ENCODE measurements around the gene UBL5.

Gene UBL5

DNA sequence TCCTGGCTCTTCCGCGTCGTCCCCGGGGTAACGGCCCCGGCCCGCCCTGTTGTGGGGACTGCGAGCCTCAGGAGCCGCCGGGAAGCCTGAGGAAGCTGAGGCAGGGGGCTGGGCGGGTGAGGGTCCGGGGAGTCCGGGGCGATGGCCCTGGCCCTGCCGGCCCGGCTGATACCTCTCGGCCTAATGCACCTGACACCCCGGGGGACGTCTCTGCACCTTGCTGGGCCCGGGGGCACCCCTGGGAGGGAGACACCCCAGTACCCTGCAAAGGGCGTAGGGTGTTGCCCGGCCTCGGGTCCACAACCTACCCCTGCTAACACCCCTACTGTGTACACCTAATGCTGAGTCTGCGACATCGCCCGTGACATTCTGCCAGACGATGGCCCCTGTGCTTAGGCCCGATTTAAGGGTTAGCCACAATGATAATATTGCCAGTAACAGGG is 7.8 kb downstream of the UBL5 start:
- Histone ChIP-seq H3K4me3 (ENCODE audit: low read depth, low read length) (peak overlapping the region; percentile 92), H4K12ac (ENCODE audit: low read depth, low read length) (peak overlapping the region; percentile 55), H2AK5ac (ENCODE audit: low read length) (peak overlapping the region; percentile 9), H3K23ac (ENCODE audit: low read length) (no peak overlapping the region), H3K27ac (ENCODE audit: low read depth, low read length) (no peak overlapping the region), H3K4ac (ENCODE audit: low read depth, low read length) (peak overlapping the region; percentile 44), H2BK12ac (ENCODE audit: low read length) (no peak overlapping the region), H3K4me2 (ENCODE audit: low read length) (peak overlapping the region; percentile 95), H3K9me3 (ENCODE audit: insufficient read depth, low read depth, low read length) (no peaks in the 10 kb centered on the region), H3K4me1 (ENCODE audit: control insufficient read depth in 1 of 2, insufficient read depth in 2 of 2, low read length in 2 of 2) (peaks cover 0 to 4% of the 10 kb centered on the region in 2 experiments), H2AFZ (ENCODE audit: insufficient read depth, low read length, poor library complexity) (peak overlapping the region; percentile 37), H3K14ac (ENCODE audit: low read length) (peak overlapping the region; percentile 53), H3K9ac (ENCODE audit: low read length) (peak overlapping the region; percentile 83), H2BK120ac (ENCODE audit: insufficient read depth, low read length, poor library complexity) (peak overlapping the region; percentile 8), H3K36me3 (ENCODE audit: control insufficient read depth in 1 of 2, insufficient read depth in 2 of 2, low read length in 2 of 2) (peaks cover 14 to 25% of the 10 kb centered on the region in 2 experiments), H3K18ac (ENCODE audit: low read length) (peak overlapping the region; percentile 27), H3K79me2 (ENCODE audit: control insufficient read depth, insufficient read depth, low read length, poor library complexity) (peaks cover 5% of the 10 kb centered on the region), H4K8ac (ENCODE audit: low read depth, low read length) (peak overlapping the region; percentile 71), H4K91ac (ENCODE audit: low read depth, low read length) (peak overlapping the region; percentile 49), H3K27me3 (ENCODE audit: insufficient read depth, low read length) (no peaks in the 10 kb centered on the region), H3K79me1 (ENCODE audit: low read length) (no peaks in the 10 kb centered on the region), H2BK5ac (ENCODE audit: low read depth, low read length, poor library complexity) (no peak overlapping the region)
- DNase-seq: no peak
- WGBS (ENCODE audit: extremely low coverage, insufficient coverage, insufficient read length): no CpG with 5 or more reads among the region's 28 CpGs

DNA sequence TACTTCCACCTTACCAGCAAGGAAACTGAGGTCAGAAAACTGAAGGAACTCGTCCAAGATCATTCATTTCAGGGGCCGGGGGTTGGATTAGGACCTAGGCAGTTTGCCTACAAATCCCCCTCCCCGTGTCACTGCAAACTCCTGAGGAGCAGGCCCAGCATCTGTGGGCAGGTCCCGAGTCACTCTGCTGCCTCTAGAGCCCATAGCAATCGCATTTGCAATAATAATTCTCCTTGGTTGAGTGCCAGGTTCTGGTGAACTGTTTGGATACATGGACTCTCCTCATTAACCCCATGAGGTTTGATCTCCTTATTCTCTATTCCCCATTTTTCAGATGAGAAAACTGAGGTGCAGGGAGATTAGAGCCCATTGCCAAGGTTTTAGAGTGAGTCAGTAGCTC is 8.3 kb downstream of the UBL5 start:
- H3K36me3 ChIP-seq (ENCODE audit: control insufficient read depth in 1 of 2, insufficient read depth in 2 of 2, low read length in 2 of 2): peaks cover 17 to 29% of the 10 kb centered on the region in 2 experiments
- H4K8ac ChIP-seq (ENCODE audit: low read depth, low read length): no peak overlapping the region
- no CpG with 5 or more reads among the region's 5 CpGs for WGBS (ENCODE audit: extremely low coverage, insufficient coverage, insufficient read length)

DNA sequence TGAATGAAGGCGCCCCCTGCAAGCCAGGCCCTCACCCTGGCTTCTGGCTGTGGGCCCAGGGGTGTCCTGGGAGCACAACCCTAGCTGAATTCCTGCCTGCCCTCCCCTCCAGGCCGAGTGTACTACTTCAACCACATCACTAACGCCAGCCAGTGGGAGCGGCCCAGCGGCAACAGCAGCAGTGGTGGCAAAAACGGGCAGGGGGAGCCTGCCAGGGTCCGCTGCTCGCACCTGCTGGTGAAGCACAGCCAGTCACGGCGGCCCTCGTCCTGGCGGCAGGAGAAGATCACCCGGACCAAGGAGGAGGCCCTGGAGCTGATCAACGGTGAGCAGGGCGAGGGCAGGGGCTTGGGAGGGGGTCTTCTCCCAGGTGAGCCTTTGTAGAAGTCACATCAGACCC is 10.6 kb downstream of the UBL5 start:
- H3K9ac ChIP-seq (ENCODE audit: low read length): no peak overlapping the region
- peaks cover 40 to 49% of the 10 kb centered on the region in 2 experiments for H3K36me3 ChIP-seq (ENCODE audit: control insufficient read depth in 1 of 2, insufficient read depth in 2 of 2, low read length in 2 of 2)
- H2AK5ac ChIP-seq (ENCODE audit: low read length): no peak overlapping the region
- no peak overlapping the region for H2AFZ ChIP-seq (ENCODE audit: insufficient read depth, low read length, poor library complexity)
- H3K18ac ChIP-seq (ENCODE audit: low read length): no peak overlapping the region
- WGBS (ENCODE audit: extremely low coverage, insufficient coverage, insufficient read length): no CpG with 5 or more reads among the region's 15 CpGs
- H2BK5ac ChIP-seq (ENCODE audit: low read depth, low read length, poor library complexity): no peak overlapping the region
- H3K27ac ChIP-seq (ENCODE audit: low read depth, low read length): no peak overlapping the region
- H3K4me2 ChIP-seq (ENCODE audit: low read length): no peak overlapping the region
- peaks cover 2% of the 10 kb centered on the region for H3K9me3 ChIP-seq (ENCODE audit: insufficient read depth, low read depth, low read length)
- H3K79me2 ChIP-seq (ENCODE audit: control insufficient read depth, insufficient read depth, low read length, poor library complexity): peaks cover 5% of the 10 kb centered on the region
- H3K27me3 ChIP-seq (ENCODE audit: insufficient read depth, low read length): no peaks in the 10 kb centered on the region
- H2BK12ac ChIP-seq (ENCODE audit: low read length): no peak overlapping the region
- H3K79me1 ChIP-seq (ENCODE audit: low read length): no peaks in the 10 kb centered on the region
- no peak overlapping the region for H2BK120ac ChIP-seq (ENCODE audit: insufficient read depth, low read length, poor library complexity)
- no peak overlapping the region for H3K14ac ChIP-seq (ENCODE audit: low read length)
- DNase-seq: no peak
- H3K4me3 ChIP-seq (ENCODE audit: low read depth, low read length): no peak overlapping the region
- no peak overlapping the region for H4K12ac ChIP-seq (ENCODE audit: low read depth, low read length)
- no peak overlapping the region for H3K4ac ChIP-seq (ENCODE audit: low read depth, low read length)
- no peak overlapping the region for H3K23ac ChIP-seq (ENCODE audit: low read length)
- peaks cover 0 to 4% of the 10 kb centered on the region in 2 experiments for H3K4me1 ChIP-seq (ENCODE audit: control insufficient read depth in 1 of 2, insufficient read depth in 2 of 2, low read length in 2 of 2)
- H4K91ac ChIP-seq (ENCODE audit: low read depth, low read length): no peak overlapping the region
- no peak overlapping the region for H4K8ac ChIP-seq (ENCODE audit: low read depth, low read length)

More for the DNA sequence above, 8.3 kb downstream of the UBL5 start:
- Histone ChIP-seq H2AK5ac (ENCODE audit: low read length) (no peak overlapping the region), H3K27me3 (ENCODE audit: insufficient read depth, low read length) (no peaks in the 10 kb centered on the region), H3K4ac (ENCODE audit: low read depth, low read length) (peak overlapping the region; percentile 16), H2BK120ac (ENCODE audit: insufficient read depth, low read length, poor library complexity) (no peak overlapping the region), H3K14ac (ENCODE audit: low read length) (no peak overlapping the region), H3K18ac (ENCODE audit: low read length) (no peak overlapping the region), H2AFZ (ENCODE audit: insufficient read depth, low read length, poor library complexity) (no peak overlapping the region), H3K79me1 (ENCODE audit: low read length) (no peaks in the 10 kb centered on the region), H3K4me3 (ENCODE audit: low read depth, low read length) (no peak overlapping the region), H3K9ac (ENCODE audit: low read length) (peak overlapping the region; percentile 83), H3K9me3 (ENCODE audit: insufficient read depth, low read depth, low read length) (no peaks in the 10 kb centered on the region), H3K79me2 (ENCODE audit: control insufficient read depth, insufficient read depth, low read length, poor library complexity) (peaks cover 5% of the 10 kb centered on the region), H4K12ac (ENCODE audit: low read depth, low read length) (no peak overlapping the region), H3K4me1 (ENCODE audit: control insufficient read depth in 1 of 2, insufficient read depth in 2 of 2, low read length in 2 of 2) (peaks cover 0 to 4% of the 10 kb centered on the region in 2 experiments), H4K91ac (ENCODE audit: low read depth, low read length) (no peak overlapping the region), H2BK5ac (ENCODE audit: low read depth, low read length, poor library complexity) (no peak overlapping the region), H2BK12ac (ENCODE audit: low read length) (no peak overlapping the region), H3K4me2 (ENCODE audit: low read length) (peak overlapping the region; percentile 95), H3K23ac (ENCODE audit: low read length) (no peak overlapping the region), H3K27ac (ENCODE audit: low read depth, low read length) (no peak overlapping the region)
- no peak for DNase-seq

DNA sequence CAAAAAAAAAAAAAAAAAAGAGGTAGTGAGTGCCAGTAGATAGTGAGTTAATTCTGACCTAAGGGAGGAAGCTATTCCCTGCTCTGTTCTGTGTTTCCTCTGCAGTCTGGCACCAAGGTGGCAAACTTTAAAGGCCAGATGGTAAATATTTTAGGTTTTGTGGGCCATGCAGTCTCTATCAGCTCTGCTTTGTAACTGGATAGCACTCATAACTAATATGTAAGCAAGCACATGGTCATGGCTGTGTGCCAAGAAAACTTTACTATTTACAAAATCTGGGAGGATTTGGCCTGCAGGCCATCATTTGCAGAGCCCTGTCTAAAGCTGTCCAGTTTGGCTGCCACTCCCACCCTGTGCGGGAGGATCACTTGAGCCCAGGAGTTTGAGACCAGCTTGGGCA is 11.7 kb downstream of the UBL5 start:
- H4K8ac ChIP-seq (ENCODE audit: low read depth, low read length): no peak overlapping the region
- no peak overlapping the region for H3K18ac ChIP-seq (ENCODE audit: low read length)
- peaks cover 2% of the 10 kb centered on the region for H3K9me3 ChIP-seq (ENCODE audit: insufficient read depth, low read depth, low read length)
- H3K9ac ChIP-seq (ENCODE audit: low read length): no peak overlapping the region
- no peak overlapping the region for H4K91ac ChIP-seq (ENCODE audit: low read depth, low read length)
- no peak overlapping the region for H2BK5ac ChIP-seq (ENCODE audit: low read depth, low read length, poor library complexity)
- H3K79me2 ChIP-seq (ENCODE audit: control insufficient read depth, insufficient read depth, low read length, poor library complexity): peaks cover 5% of the 10 kb centered on the region
- H3K4me1 ChIP-seq (ENCODE audit: control insufficient read depth in 1 of 2, insufficient read depth in 2 of 2, low read length in 2 of 2): peaks cover 0 to 4% of the 10 kb centered on the region in 2 experiments
- no peak for DNase-seq
- no peak overlapping the region for H2BK12ac ChIP-seq (ENCODE audit: low read length)
- H2AFZ ChIP-seq (ENCODE audit: insufficient read depth, low read length, poor library complexity): no peak overlapping the region
- WGBS (ENCODE audit: extremely low coverage, insufficient coverage, insufficient read length): no CpG with 5 or more reads among the region's 1 CpG
- H3K4ac ChIP-seq (ENCODE audit: low read depth, low read length): no peak overlapping the region
- no peak overlapping the region for H3K23ac ChIP-seq (ENCODE audit: low read length)
- H3K27ac ChIP-seq (ENCODE audit: low read depth, low read length): no peak overlapping the region
- H3K4me3 ChIP-seq (ENCODE audit: low read depth, low read length): no peak overlapping the region
- H3K27me3 ChIP-seq (ENCODE audit: insufficient read depth, low read length): no peaks in the 10 kb centered on the region
- H3K4me2 ChIP-seq (ENCODE audit: low read length): no peak overlapping the region
- no peaks in the 10 kb centered on the region for H3K79me1 ChIP-seq (ENCODE audit: low read length)
- no peak overlapping the region for H3K14ac ChIP-seq (ENCODE audit: low read length)
- H4K12ac ChIP-seq (ENCODE audit: low read depth, low read length): no peak overlapping the region
- H3K36me3 ChIP-seq (ENCODE audit: control insufficient read depth in 1 of 2, insufficient read depth in 2 of 2, low read length in 2 of 2): peaks cover 49 to 59% of the 10 kb centered on the region in 2 experiments
- H2AK5ac ChIP-seq (ENCODE audit: low read length): no peak overlapping the region
- H2BK120ac ChIP-seq (ENCODE audit: insufficient read depth, low read length, poor library complexity): no peak overlapping the region
